Thymus (tissue), 11 donors: ENCODE data around the gene PEMT. TPM values are rescaled to one million over a fixed set of nuclear protein-coding genes. Genes with fewer than 3 reads are reported as not detected.
"Not testable (repeated sequence)": the region's sequence is repeated elsewhere in the genome, so short reads cannot be mapped to it uniquely, and the experiment has no call there.

Experiments used
- DNase-seq, 9 donors: peaks; one replicate each; pipeline ENCODE4 v3.0.0-alpha.2; 2013; ENCODE audit warnings: low spot score in 9 of 9, low read depth in 6 of 9, missing footprints in 1 of 9
- H3K27ac ChIP-seq, 2 donors: one replicate each; pipeline ENCODE4 v1.5.1; 2013; ENCODE audit warnings: control low read depth in 1 of 2, low read depth in 1 of 2, low read length in 1 of 2, mild to moderate bottlenecking in 1 of 2, moderate library complexity in 1 of 2
- H3K27me3 ChIP-seq, 2 donors: one replicate each; pipeline ENCODE4 v1.5.1; 2013; ENCODE audit warnings: low read length in 1 of 2; ENCODE audit not compliant: control insufficient read depth in 2 of 2, insufficient read depth in 1 of 2
- H3K36me3 ChIP-seq, 2 donors: one replicate each; pipeline ENCODE4 v1.5.1; 2013; ENCODE audit warnings: low read length in 1 of 2, mild to moderate bottlenecking in 1 of 2, moderate library complexity in 1 of 2; ENCODE audit not compliant: control insufficient read depth in 2 of 2, insufficient read depth in 2 of 2
- H3K4me1 ChIP-seq, 2 donors: one replicate each; pipeline ENCODE4 v1.5.1; 2013; ENCODE audit warnings: low read length in 2 of 2; ENCODE audit not compliant: control insufficient read depth in 2 of 2, insufficient read depth in 2 of 2
- H3K4me3 ChIP-seq, 2 donors: one replicate each; pipeline ENCODE4 v1.5.1; 2013; ENCODE audit warnings: low read length in 2 of 2, control low read depth in 1 of 2, mild to moderate bottlenecking in 1 of 2
- H3K9me3 ChIP-seq, 2 donors: one replicate each; pipeline ENCODE4 v1.5.1; 2013; ENCODE audit warnings: low read length in 1 of 2, mild to moderate bottlenecking in 1 of 2; ENCODE audit not compliant: control insufficient read depth in 2 of 2, insufficient read depth in 1 of 2
- WGBS: extraction: QIAGEN DNeasy Blood & Tissue Kit; methylation state at CpG from one replicate; pipeline ENCODE4 v1.1.7; 2013; 5-methylcytosine and 5-hydroxymethylcytosine counted together
- polyA plus RNA-seq: library from polyadenylated mRNA; stranded (reverse); fragments of 200-250 nt; gene quantifications from one replicate; pipeline ENCODE4 v1.2.3, GENCODE V29; 2013
- total RNA-seq: library from RNA; stranded (reverse); fragments of 120-200 nt; gene quantifications from one replicate; pipeline ENCODE4 v1.2.4, GENCODE V29; 2013
- donor health status: healthy.

PEMT gene
- total and polyA plus RNA-seq, 2 donors = 14.1 to 67.8 TPM

DNA sequence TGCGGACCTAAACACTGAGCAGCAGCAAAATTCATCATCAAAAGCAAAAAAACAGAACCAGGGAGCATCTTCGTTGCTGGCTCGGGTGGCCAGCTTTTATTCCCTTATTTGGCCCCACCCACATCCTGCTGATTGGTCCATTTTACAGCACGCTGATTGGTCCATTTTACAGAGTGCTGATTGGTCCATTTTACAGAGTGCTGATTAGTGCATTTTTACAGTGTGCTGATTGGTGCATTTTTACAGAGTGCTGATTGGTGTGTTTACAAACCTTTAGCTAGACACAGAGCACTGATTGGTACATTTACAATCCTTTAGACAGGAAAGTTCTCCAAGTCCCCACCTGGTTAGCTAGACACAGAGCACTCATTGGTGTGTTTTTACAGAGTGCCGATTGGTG is 41.2 kb upstream of the PEMT start:
- not testable (repeated sequence) for H3K27me3 ChIP-seq, H3K36me3 ChIP-seq, H3K4me3 ChIP-seq, H3K4me1 ChIP-seq, H3K27ac ChIP-seq, H3K9me3 ChIP-seq, DNase-seq
- 95% methylated on average over 5 of the region's 5 CpGs for WGBS

DNA sequence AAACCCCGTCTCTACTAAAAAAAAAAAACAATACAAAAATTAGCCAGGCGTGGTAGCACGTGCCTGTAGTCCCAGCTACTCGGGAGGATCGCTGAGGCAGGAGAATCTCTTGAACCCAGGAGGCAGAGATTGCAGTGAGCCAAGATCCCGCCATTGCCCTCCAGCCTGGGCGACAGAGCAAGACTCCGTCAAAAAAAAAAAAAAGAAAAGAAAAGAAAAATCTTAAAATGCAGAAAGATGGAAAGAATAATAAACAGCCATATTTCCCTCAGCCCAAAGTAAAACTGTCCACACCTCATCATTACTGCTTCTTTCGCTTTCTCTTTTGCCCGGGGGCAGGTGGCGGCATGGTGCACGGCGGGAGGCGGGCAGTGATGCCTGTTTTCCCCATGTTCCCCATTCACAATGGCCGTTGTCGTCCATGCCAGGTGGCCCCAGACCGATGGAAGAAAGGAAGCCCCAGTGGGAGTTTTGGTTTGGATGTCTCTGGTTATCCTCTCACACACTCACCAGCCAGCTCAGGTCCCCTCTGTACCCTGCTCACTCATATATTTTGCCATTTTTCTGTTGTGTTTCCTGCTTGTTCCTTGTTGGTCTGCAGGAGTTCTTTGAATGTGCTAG is 37.0 kb upstream of the PEMT start:
- WGBS = 50% methylated on average over 17 of the region's 17 CpGs
- H3K9me3 ChIP-seq = peaks cover 0 to 5% of the 10 kb centered on the region in 2 donors
- H3K27me3 ChIP-seq = no peaks in the 10 kb centered on the region
- H3K27ac ChIP-seq = peak overlapping the region in 1 of 2 donors; percentile 46
- no peaks in the 10 kb centered on the region for H3K36me3 ChIP-seq
- peak overlapping the region; percentile 12 to 39 for H3K4me3 ChIP-seq
- DNase-seq = peak in 2 of 9 donors; percentile 25 to 48
- peaks cover 0 to 8% of the 10 kb centered on the region in 2 donors for H3K4me1 ChIP-seq

DNA sequence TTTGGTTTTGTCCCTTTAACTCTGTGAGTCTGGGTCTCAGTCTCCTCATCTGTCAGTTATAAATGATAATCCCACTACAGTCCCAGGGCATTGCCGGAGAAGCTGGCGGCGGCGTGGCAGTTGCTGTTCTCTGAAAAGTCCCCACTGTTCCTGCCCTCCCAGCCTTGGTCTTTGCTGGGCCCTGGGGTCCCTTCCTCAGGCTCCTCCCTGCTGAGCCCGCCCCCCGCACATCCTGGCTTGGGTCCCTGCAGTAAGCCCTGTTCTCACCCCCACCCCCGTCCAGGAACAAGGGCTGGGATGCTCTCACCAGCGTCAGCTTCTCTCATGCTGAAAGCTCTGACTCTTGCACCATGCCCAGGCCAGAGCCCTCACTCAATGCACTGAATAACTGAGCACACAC is 35.3 kb upstream of the PEMT start:
- no peak for DNase-seq
- no peaks in the 10 kb centered on the region for H3K9me3 ChIP-seq

DNA sequence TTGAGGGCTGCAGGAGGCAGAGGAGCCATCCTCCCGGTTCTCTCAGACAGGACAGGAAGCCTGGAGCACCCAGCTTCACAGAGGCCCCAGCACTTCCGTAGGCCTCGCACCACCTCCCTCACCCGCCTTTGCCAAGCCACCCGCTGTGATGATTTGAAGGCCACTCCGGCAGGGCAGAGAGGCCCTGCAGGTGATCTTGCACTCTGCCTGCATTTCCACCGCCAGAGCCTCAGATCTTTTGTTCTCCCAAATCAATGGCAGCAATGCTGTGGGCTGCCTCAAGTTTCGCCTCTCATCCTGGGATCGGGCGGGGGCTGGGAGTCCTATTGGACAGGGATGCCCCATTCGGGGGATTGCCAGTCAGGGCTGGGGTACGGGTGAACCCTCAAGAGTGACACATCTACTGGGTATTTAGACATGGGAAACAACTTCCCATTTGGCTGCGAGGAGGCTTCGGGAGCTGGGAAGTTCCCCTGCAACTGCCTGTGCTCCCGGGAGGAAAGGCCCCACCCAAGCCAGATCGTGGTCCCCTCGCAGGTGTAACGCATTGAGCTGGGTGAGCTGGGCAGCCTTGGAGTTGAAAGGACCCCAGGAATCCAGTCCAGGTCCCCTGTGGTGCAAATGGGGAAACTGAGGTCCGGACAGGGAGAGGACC is 34.8 kb upstream of the PEMT start:
- Histone ChIP-seq H3K9me3 (no peaks in the 10 kb centered on the region), H3K27me3 (peaks cover 0 to 3% of the 10 kb centered on the region in 2 donors), H3K4me3 (no peak overlapping the region), H3K36me3 (no peaks in the 10 kb centered on the region), H3K4me1 (peaks cover 0 to 11% of the 10 kb centered on the region in 2 donors), H3K27ac (no peak overlapping the region)
- DNase-seq = no peak
- 93% methylated on average over 19 of the region's 19 CpGs for WGBS

More for the DNA sequence above, 35.3 kb upstream of the PEMT start:
- Histone ChIP-seq H3K4me3 (no peak overlapping the region), H3K27me3 (peaks cover 0 to under 1% of the 10 kb centered on the region in 2 donors), H3K27ac (no peak overlapping the region), H3K4me1 (peaks cover 0 to 10% of the 10 kb centered on the region in 2 donors), H3K36me3 (no peaks in the 10 kb centered on the region)
- 96% methylated on average over 8 of the region's 8 CpGs for WGBS

DNA sequence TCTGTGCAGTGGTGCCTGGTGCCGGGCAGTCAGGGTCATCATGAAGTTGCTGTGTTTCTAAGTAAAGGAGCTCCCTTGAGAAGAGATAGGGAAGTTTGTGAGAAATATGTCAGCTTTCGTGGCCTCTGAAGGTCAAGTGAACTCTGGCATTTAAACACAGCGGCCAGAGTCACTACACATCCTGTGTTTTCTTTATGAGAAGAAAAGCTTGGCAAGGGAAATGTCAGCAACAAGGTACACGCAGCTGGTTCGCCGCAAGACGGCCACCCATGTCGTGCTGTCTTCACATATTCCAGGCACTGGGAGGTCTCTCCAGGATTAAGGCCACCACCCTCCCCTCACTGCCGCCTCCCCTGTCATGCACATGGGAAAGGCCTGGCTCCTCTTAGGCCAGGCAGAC is 33.2 kb upstream of the PEMT start:
- DNase-seq = no peak
- H3K36me3 ChIP-seq = no peaks in the 10 kb centered on the region
- H3K4me1 ChIP-seq = peaks cover 0 to 11% of the 10 kb centered on the region in 2 donors
- H3K9me3 ChIP-seq = no peaks in the 10 kb centered on the region
- no peak overlapping the region for H3K4me3 ChIP-seq
- H3K27ac ChIP-seq = no peak overlapping the region
- 97% methylated on average over 9 of the region's 9 CpGs for WGBS
- H3K27me3 ChIP-seq = peaks cover 0 to 3% of the 10 kb centered on the region in 2 donors

DNA sequence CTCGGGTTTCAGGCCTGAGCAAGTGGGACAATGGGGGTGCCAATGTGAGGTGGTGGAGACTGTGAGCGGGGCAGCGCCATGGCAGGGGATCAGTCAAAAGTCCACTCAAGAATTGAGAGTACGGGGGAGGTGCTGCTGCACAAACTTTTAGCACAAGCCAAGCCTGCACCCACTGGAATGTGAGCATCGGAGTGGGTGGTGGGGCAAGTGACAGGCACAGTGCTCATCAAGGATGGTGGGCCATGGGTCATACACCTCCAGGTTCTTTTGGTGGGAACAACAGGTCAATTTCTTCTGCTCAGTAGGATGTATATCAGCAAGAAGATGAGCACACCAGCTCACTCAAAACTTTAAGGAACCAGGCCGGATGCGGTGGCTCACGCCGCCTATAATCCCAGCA is 32.4 kb upstream of the PEMT start:
- no peak overlapping the region for H3K4me3 ChIP-seq
- no peaks in the 10 kb centered on the region for H3K36me3 ChIP-seq
- H3K4me1 ChIP-seq = peaks cover 0 to 10% of the 10 kb centered on the region in 2 donors
- DNase-seq = no peak
- H3K27ac ChIP-seq = no peak overlapping the region
- WGBS = 98% methylated on average over 9 of the region's 9 CpGs
- peaks cover 0 to 3% of the 10 kb centered on the region in 2 donors for H3K27me3 ChIP-seq
- H3K9me3 ChIP-seq = no peaks in the 10 kb centered on the region

DNA sequence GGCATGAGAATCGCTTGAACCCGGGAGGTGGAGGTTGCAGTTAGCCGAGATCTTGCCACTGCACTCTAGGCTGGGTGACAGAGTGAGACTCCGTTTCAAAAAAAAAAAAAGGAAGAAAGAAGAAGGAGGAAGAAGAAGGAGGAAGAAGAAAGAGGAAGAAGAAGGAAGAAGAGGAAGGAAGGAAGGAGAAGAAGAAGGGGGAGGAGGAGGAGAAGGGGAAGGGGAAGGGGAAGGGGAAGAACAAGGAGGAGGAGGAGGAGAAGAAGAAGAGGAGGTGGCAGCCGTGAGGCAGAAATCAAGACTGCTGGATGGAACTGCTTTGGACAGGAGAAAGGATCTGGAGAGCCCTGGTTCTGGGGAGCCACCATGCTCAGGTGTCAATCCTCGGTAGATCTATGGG is 29.7 kb upstream of the PEMT start:
- no peak for DNase-seq
- H3K36me3 ChIP-seq = no peaks in the 10 kb centered on the region
- no peak overlapping the region for H3K27ac ChIP-seq
- H3K9me3 ChIP-seq = no peaks in the 10 kb centered on the region
- H3K27me3 ChIP-seq = peaks cover 0 to 3% of the 10 kb centered on the region in 2 donors
- peaks cover 0 to 2% of the 10 kb centered on the region in 2 donors for H3K4me1 ChIP-seq
- no peak overlapping the region for H3K4me3 ChIP-seq
- 77% methylated on average over 6 of the region's 6 CpGs for WGBS

DNA sequence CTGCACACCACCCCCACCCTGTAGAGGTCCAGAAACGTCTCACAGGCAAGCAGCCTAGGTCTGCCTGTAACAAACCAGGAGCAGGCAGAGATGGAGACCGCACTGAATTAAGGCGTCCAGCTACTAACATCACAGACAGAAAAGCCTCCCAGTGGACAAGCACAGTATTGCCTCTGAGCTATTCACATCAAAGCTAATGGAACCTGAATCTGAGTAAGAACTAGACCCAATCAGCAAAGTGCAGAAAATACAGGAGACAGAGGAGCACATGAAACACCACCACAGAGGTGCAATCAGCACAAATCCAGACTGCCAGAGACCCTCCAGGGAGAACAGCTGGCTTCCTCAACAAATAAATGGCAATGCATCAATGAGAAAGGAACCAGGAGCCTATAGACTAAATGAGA is 22.2 kb upstream of the PEMT start:
- peak in 8 of 9 donors; percentile 21 to 76 (median 46) for DNase-seq
- H3K4me1 ChIP-seq = no peaks in the 10 kb centered on the region
- no peaks in the 10 kb centered on the region for H3K27me3 ChIP-seq
- 7% methylated on average over 3 of the region's 3 CpGs for WGBS
- H3K9me3 ChIP-seq = peaks cover 0 to 7% of the 10 kb centered on the region in 2 donors
- H3K36me3 ChIP-seq = no peaks in the 10 kb centered on the region
- no peak overlapping the region for H3K4me3 ChIP-seq
- no peak overlapping the region for H3K27ac ChIP-seq

DNA sequence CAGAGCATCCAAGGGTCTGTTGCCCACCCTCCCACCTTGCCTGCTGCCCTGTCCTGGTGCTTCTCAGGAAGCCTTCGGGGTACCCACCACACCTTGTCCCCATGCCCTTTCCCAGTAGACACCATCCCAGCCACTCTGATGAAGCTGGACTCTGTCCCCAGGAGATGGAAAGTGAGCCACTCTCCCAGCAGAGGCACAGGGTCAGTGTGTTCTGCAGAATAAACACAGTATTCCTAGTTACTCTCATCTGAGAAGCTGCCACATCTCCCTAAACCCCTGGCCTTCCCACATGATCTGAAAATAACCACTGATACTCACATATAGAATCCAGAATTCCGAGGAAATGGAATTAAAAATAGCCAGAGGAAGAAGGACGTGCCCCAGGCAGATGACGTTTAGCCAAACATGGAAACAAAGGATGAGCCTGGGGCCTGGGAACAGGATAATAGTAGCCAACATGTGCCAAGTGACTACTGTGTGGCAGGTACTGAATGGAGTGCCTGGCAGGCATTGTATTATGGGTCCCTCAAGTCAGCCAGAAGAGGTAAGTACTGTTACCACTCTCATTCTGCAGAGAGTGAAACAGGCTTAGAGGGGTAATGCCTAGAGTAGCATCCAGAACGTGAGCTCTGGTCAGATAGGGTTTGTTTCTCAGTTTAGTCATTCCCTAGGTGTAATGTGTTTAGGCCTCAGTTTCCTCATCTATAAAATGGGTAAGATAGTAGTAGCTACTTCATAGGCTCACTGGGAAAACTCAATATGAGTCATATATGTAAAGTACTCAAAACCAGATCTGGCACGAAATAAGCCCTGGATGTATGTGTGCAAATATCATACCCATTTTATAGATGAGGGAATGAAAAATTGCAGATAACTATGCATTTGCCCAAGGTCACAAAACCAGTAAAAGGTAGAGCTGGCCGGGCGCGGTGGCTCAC is 20.8 kb upstream of the PEMT start:
- Histone ChIP-seq H3K4me3 (no peak overlapping the region), H3K27ac (no peak overlapping the region), H3K9me3 (peaks cover 0 to 7% of the 10 kb centered on the region in 2 donors), H3K27me3 (no peaks in the 10 kb centered on the region), H3K4me1 (no peaks in the 10 kb centered on the region), H3K36me3 (no peaks in the 10 kb centered on the region)
- 96% methylated on average over 9 of the region's 9 CpGs for WGBS
- no peak for DNase-seq
